ENCODE measurements around the gene IL18.
A peak's percentile ranks its signal among the peaks of the same experiment; 100 is the strongest.
"Not testable (repeated sequence)": the region's sequence is repeated elsewhere in the genome, so short reads cannot be mapped to it uniquely, and the experiment has no call there.

IL18 gene

GRCh38 chr11:112115386-112115785 is 48.5 kb downstream of the IL18 start:
- DNase-seq = no peak

- no peak for DNase-seq
These were observed 49.4 kb downstream of the IL18 start for GRCh38 chr11:112114460-112114859.

GRCh38 chr11:112113539-112114457 is 50.1 kb downstream of the IL18 start:
- peak; percentile 73 for DNase-seq

GRCh38 chr11:112106070-112106469 is 57.8 kb downstream of the IL18 start:
- DNase-seq = no peak

- no peak for DNase-seq
These were observed 60.4 kb downstream of the IL18 start for GRCh38 chr11:112103446-112103845.

GRCh38 chr11:112100462-112100861 is 63.4 kb downstream of the IL18 start:
- DNase-seq = peak; percentile 58

GRCh38 chr11:112097734-112098528 is 66.0 kb downstream of the IL18 start:
- DNase-seq = no peak

GRCh38 chr11:112096194-112096593 is 67.7 kb downstream of the IL18 start:
- DNase-seq = peak; percentile 28

- DNase-seq = not testable (repeated sequence)
These were observed 68.6 kb downstream of the IL18 start for GRCh38 chr11:112095302-112095701.

All from fibroblast of skin of back (primary cell).